GM21528 (cell line): ENCODE results near the gene UEVLD.
"Not testable (repeated sequence)": the region's sequence is repeated elsewhere in the genome, so short reads cannot be mapped to it uniquely, and the experiment has no call there.

Experiments
- ATAC-seq: cut with Tn5 transposase; IDR thresholded peaks from one replicate; pipeline ENCODE4 v1.9.1; 2021; ENCODE audit warnings: mild to moderate bottlenecking, moderate library complexity; ENCODE audit not compliant: unreplicated experiment, low FRiP score

The UEVLD gene

GRCh38 chr11:18588297-18589252 lies at the start of gene UEVLD:
TSS of gene UEVLD (minus strand) at chr11:18588734. CDS start at chr11:18588654, 80 bp downstream.
- peak; percentile 80 for ATAC-seq

GRCh38 chr11:18634140-18635032 lies 45.9 kb upstream of the UEVLD start, which contains the start of gene SPTY2D1:
TSS of gene SPTY2D1 (minus strand) at chr11:18634342. CDS start at chr11:18634257, 85 bp downstream.
- peak; percentile 94 for ATAC-seq

- ATAC-seq = peak; percentile 54
Measured at GRCh38 chr11:18633256-18634139, 45.0 kb upstream of the UEVLD start.

GRCh38 chr11:18632841-18633240 lies 44.3 kb upstream of the UEVLD start:
- no peak for ATAC-seq

GRCh38 chr11:18624161-18624560 lies 35.6 kb upstream of the UEVLD start:
- no peak for ATAC-seq

GRCh38 chr11:18623707-18624106 lies 35.2 kb upstream of the UEVLD start:
- ATAC-seq = no peak

- no peak for ATAC-seq
Measured at GRCh38 chr11:18618342-18619025, 29.9 kb upstream of the UEVLD start.

GRCh38 chr11:18617688-18618341 lies 29.3 kb upstream of the UEVLD start:
- no peak for ATAC-seq

GRCh38 chr11:18615628-18616392 lies 27.3 kb upstream of the UEVLD start:
- ATAC-seq = peak; percentile 94

- ATAC-seq = no peak
Measured at GRCh38 chr11:18614667-18615066, 26.1 kb upstream of the UEVLD start.

GRCh38 chr11:18612394-18612793 lies 23.9 kb upstream of the UEVLD start:
- ATAC-seq = no peak

- no peak for ATAC-seq
Measured at GRCh38 chr11:18611196-18611595, 22.7 kb upstream of the UEVLD start.

- no peak for ATAC-seq
Measured at GRCh38 chr11:18608376-18608775, 19.8 kb upstream of the UEVLD start.

GRCh38 chr11:18600915-18601569 lies 12.5 kb upstream of the UEVLD start:
- ATAC-seq = no peak

- no peak for ATAC-seq
Measured at GRCh38 chr11:18599739-18600230, 11.3 kb upstream of the UEVLD start, which contains the start of gene MISFA. TSS of gene MISFA (plus strand) at chr11:18599789. CDS start at chr11:18599929, 140 bp downstream.

- no peak for ATAC-seq
Measured at GRCh38 chr11:18594999-18595749, 6.6 kb upstream of the UEVLD start.

GRCh38 chr11:18594088-18594487 lies 5.6 kb upstream of the UEVLD start:
- ATAC-seq = not testable (repeated sequence)
